Neural progenitor cell (in vitro differentiated cells): ENCODE data around the gene GPATCH1. TPM values are rescaled to one million over a fixed set of nuclear protein-coding genes. Genes with fewer than 3 reads are reported as not detected.

Experiments
- DNase-seq: peaks from one replicate; pipeline ENCODE4 v3.0.0-alpha.2; 2016; ENCODE audit warnings: low spot score
- H2AFZ ChIP-seq: fragments of 200-600 bp; sonication (generic); replicated peaks from 2 replicates; pipeline ENCODE4 v1.6.1; 2016; ENCODE audit warnings: antibody characterized with exemption
- H3F3A ChIP-seq: fragments of 200-600 bp; sonication (generic); 2 replicates; pipeline ENCODE4 v1.6.1; 2016; ENCODE audit warnings: antibody characterized with exemption, low read depth
- H3K27ac ChIP-seq: fragments of 200-600 bp; sonication (generic); 2 replicates; pipeline ENCODE4 v1.5.1; 2016; ENCODE audit warnings: mild to moderate bottlenecking
- H3K27me3 ChIP-seq: fragments of 200-600 bp; sonication (generic); 2 replicates; pipeline ENCODE4 v1.6.1; 2016; ENCODE audit warnings: mild to moderate bottlenecking, moderate library complexity
- H3K36me3 ChIP-seq: fragments of 200-600 bp; sonication (generic); 2 replicates; pipeline ENCODE4 v1.5.1; 2016
- H3K4me1 ChIP-seq: fragments of 200-600 bp; sonication (generic); 2 replicates; pipeline ENCODE4 v1.6.1; 2016; ENCODE audit warnings: mixed run types
- H3K4me2 ChIP-seq: fragments of 200-600 bp; sonication (generic); 2 replicates; pipeline ENCODE4 v1.6.1; 2016
- H3K4me3 ChIP-seq: fragments of 200-600 bp; sonication (generic); 2 replicates; pipeline ENCODE4 v1.5.1; 2016
- H3K79me2 ChIP-seq: fragments of 200-600 bp; sonication (generic); 2 replicates; pipeline ENCODE4 v1.6.1; 2016; ENCODE audit warnings: low read depth
- H3K9ac ChIP-seq: fragments of 200-600 bp; sonication (generic); 2 replicates; pipeline ENCODE4 v1.6.1; 2016
- H3K9me3 ChIP-seq: fragments of 200-600 bp; sonication (generic); 2 replicates; pipeline ENCODE4 v1.5.1; 2016; ENCODE audit warnings: low read depth
- H4K20me1 ChIP-seq: fragments of 200-600 bp; sonication (generic); 2 replicates; pipeline ENCODE4 v1.6.1; 2016; ENCODE audit warnings: low read depth
- H3K27ac Mint-ChIP-seq: 3 replicates; pipeline ENCODE4 v1.8.0; 2021; ENCODE audit warnings: mixed read lengths
- H3K27me3 Mint-ChIP-seq: 2 replicates; pipeline ENCODE4 v1.8.0; 2022; ENCODE audit warnings: low read depth, mild to moderate bottlenecking, inconsistent platforms, moderate library complexity, mixed read lengths; ENCODE audit not compliant: insufficient read depth
- H3K36me3 Mint-ChIP-seq: 3 replicates; pipeline ENCODE4 v1.8.0; 2021; ENCODE audit warnings: mixed read lengths
- H3K4me1 Mint-ChIP-seq: 3 replicates; pipeline ENCODE4 v1.8.0; 2021; ENCODE audit warnings: mixed read lengths
- H3K4me3 Mint-ChIP-seq: 3 replicates; pipeline ENCODE4 v1.8.0; 2021; ENCODE audit warnings: mild to moderate bottlenecking, moderate library complexity, mixed read lengths
- H3K9me3 Mint-ChIP-seq: 3 replicates; pipeline ENCODE4 v1.8.0; 2020; ENCODE audit warnings: mixed read lengths
- CTCF ChIP-seq: fragments of 200-600 bp; sonication (generic); IDR thresholded peaks from 2 replicates; pipeline ENCODE4 v1.5.1; 2017; ENCODE audit warnings: antibody characterized with exemption, mild to moderate bottlenecking
- EZH2 ChIP-seq: fragments of 200-600 bp; sonication (generic); IDR thresholded peaks from 2 replicates; pipeline ENCODE4 v1.6.1; 2017; ENCODE audit warnings: antibody characterized with exemption, mild to moderate bottlenecking, moderate library complexity
- EZH2phosphoT487 ChIP-seq: fragments of 200-600 bp; sonication (generic); IDR thresholded peaks from 2 replicates; pipeline ENCODE4 v1.6.1; 2017; ENCODE audit warnings: antibody characterized with exemption
- total RNA-seq: library from RNA; depleted of rRNA; stranded (reverse); fragments of >200 nt; gene quantifications from 2 replicates; pipeline ENCODE4 v1.2.3, GENCODE V29; 2015; ENCODE audit warnings: low replicate concordance

GPATCH1 gene
- total RNA-seq, 1 donor from 2014 or later: 7.0 TPM

GRCh38 chr19:33132021-33132420 is 51.0 kb downstream of the GPATCH1 start, which contains the start of gene WDR88:
TSS of gene WDR88 (plus strand) at chr19:33132114. CDS start at chr19:33132170, 56 bp downstream.
- H4K20me1 ChIP-seq: no peaks in the 10 kb centered on the region
- H3K4me2 ChIP-seq: no peak within 1 kb of the TSS
- H3F3A ChIP-seq: peaks cover 7% of the 10 kb centered on the region
- Mint-ChIP-seq H3K4me3 (no peak within 1 kb of the TSS), H3K36me3 (peaks cover 9% of the 10 kb centered on the region), H3K9me3 (no peaks in the 10 kb centered on the region), H3K27me3 (peaks cover 3% of the 10 kb centered on the region), H3K4me1 (peaks cover 6% of the 10 kb centered on the region), H3K27ac (no peak within 1 kb of the TSS)
- H3K4me1 ChIP-seq: no peaks in the 10 kb centered on the region
- H3K36me3 ChIP-seq: no peaks in the 10 kb centered on the region
- peaks cover 10% of the 10 kb centered on the region for H3K27me3 ChIP-seq
- DNase-seq: no peak
- no peaks in the 10 kb centered on the region for H3K9me3 ChIP-seq
- H3K27ac ChIP-seq: no peak within 1 kb of the TSS
- TF ChIP-seq EZH2phosphoT487: no peak
- TF ChIP-seq EZH2: no peak
- TF ChIP-seq CTCF: no peak
- no peaks in the 10 kb centered on the region for H3K79me2 ChIP-seq
- H2AFZ ChIP-seq: no peak within 1 kb of the TSS
- no peak within 1 kb of the TSS for H3K4me3 ChIP-seq
- H3K9ac ChIP-seq: no peak within 1 kb of the TSS

GRCh38 chr19:33132425-33132824 is 51.4 kb downstream of the GPATCH1 start:
- Histone ChIP-seq H3K27ac (no peak overlapping the region), H3K79me2 (no peaks in the 10 kb centered on the region), H3K4me2 (no peak overlapping the region), H4K20me1 (no peaks in the 10 kb centered on the region), H3K9me3 (no peaks in the 10 kb centered on the region), H3K9ac (no peak overlapping the region), H3K4me3 (no peak overlapping the region), H3K4me1 (no peaks in the 10 kb centered on the region), H3K27me3 (peaks cover 10% of the 10 kb centered on the region), H3K36me3 (no peaks in the 10 kb centered on the region), H3F3A (peaks cover 7% of the 10 kb centered on the region), H2AFZ (no peak overlapping the region)
- Mint-ChIP-seq H3K27ac (no peak overlapping the region), H3K4me1 (peaks cover 6% of the 10 kb centered on the region), H3K27me3 (peaks cover 3% of the 10 kb centered on the region), H3K36me3 (peaks cover 8% of the 10 kb centered on the region), H3K4me3 (no peak overlapping the region), H3K9me3 (no peaks in the 10 kb centered on the region)
- TF ChIP-seq EZH2 (no peak), CTCF (peak; percentile 21)
- peak; percentile 18 for DNase-seq

- Histone ChIP-seq H4K20me1 (no peaks in the 10 kb centered on the region), H3K4me2 (no peak overlapping the region), H2AFZ (peak overlapping the region; percentile 44), H3K36me3 (no peaks in the 10 kb centered on the region), H3K9me3 (no peaks in the 10 kb centered on the region), H3K79me2 (no peaks in the 10 kb centered on the region), H3K4me1 (no peaks in the 10 kb centered on the region), H3K4me3 (no peak overlapping the region), H3K9ac (no peak overlapping the region), H3F3A (peaks cover 7% of the 10 kb centered on the region), H3K27me3 (peaks cover 10% of the 10 kb centered on the region), H3K27ac (no peak overlapping the region)
- DNase-seq: peak; percentile 40
- no peak overlapping the region for H3K27ac Mint-ChIP-seq
- H3K27me3 Mint-ChIP-seq: peaks cover 3% of the 10 kb centered on the region
- H3K4me3 Mint-ChIP-seq: no peak overlapping the region
- peaks cover 6% of the 10 kb centered on the region for H3K4me1 Mint-ChIP-seq
- TF ChIP-seq EZH2phosphoT487 (no peak), EZH2 (no peak), CTCF (no peak)
- H3K36me3 Mint-ChIP-seq: peaks cover 5% of the 10 kb centered on the region
- no peaks in the 10 kb centered on the region for H3K9me3 Mint-ChIP-seq
Measured at GRCh38 chr19:33133438-33134031, 52.6 kb downstream of the GPATCH1 start.
